ENCODE data around the gene VWA5B2.

DNA sequence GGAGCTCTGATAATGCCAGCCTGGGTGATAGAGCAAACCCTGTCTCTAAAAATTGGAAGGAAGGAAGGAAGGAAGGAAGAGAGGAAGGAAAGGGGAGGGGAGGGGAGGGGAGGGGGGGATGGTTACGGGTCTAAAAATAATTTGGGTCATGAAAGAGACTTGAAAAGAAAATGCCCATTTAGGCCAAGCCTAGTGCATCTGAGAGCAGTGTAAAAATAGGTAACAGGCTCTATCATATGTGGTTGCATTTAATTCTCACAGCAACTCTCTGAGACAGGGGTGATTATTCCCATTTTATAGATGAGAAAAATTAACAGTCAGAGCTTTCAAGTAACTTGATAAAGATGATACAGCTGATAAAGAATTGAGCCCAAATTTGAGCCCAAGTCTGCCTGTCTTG is 42.9 kb downstream of the VWA5B2 start:
- TF ChIP-seq, protein P1, sequence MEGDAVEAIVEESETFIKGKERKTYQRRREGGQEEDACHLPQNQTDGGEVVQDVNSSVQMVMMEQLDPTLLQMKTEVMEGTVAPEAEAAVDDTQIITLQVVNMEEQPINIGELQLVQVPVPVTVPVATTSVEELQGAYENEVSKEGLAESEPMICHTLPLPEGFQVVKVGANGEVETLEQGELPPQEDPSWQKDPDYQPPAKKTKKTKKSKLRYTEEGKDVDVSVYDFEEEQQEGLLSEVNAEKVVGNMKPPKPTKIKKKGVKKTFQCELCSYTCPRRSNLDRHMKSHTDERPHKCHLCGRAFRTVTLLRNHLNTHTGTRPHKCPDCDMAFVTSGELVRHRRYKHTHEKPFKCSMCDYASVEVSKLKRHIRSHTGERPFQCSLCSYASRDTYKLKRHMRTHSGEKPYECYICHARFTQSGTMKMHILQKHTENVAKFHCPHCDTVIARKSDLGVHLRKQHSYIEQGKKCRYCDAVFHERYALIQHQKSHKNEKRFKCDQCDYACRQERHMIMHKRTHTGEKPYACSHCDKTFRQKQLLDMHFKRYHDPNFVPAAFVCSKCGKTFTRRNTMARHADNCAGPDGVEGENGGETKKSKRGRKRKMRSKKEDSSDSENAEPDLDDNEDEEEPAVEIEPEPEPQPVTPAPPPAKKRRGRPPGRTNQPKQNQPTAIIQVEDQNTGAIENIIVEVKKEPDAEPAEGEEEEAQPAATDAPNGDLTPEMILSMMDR (IDR thresholded peaks at IDR 0.05), result no peak
- no peak for TF ChIP-seq POLR2A (IDR thresholded peaks at IDR 0.05)

Data from lower leg skin (tissue), 3 donors.